T-cell (primary cell): ENCODE measurements around the gene IL1R2. TPM values are rescaled to one million over a fixed set of nuclear protein-coding genes. Genes with fewer than 3 reads are reported as not detected.

Experiments used
- ATAC-seq, 4 experiments: fragments of 200-7000 bp in 3 of 4; fragments of 150-1000 bp in 1 of 4; cut with Tn5 transposase; replicated peaks in 1 of 4; 1 replicate in 3 of 4; 2 replicates in 1 of 4; pipeline ENCODE4 v1.10.0; 2021; ENCODE audit warnings: moderate library complexity in 3 of 4, mild to moderate bottlenecking in 2 of 4, moderate number of reproducible peaks in 1 of 4
- CTCF ChIA-PET, 2 donors: fragments of 300-600 bp; sonication (Branson Sonifier 250); formaldehyde crosslinking; loops; one replicate each; lab custom pipeline; 2022; ENCODE audit warnings: antibody characterized with exemption in 2 of 2; lab: Charles Lee
- POLR2A ChIA-PET, 2 donors: fragments of 300-600 bp; sonication (Branson Sonifier 250); formaldehyde crosslinking; loops; one replicate each; lab custom pipeline; 2022; ENCODE audit warnings: antibody characterized with exemption in 2 of 2; lab: Charles Lee
- DNase-seq, 35 experiments: peaks; one replicate each; pipeline versions ENCODE4 v3.0.0 to v3.0.0-alpha.2; 2013 to 2023
- H3K27ac ChIP-seq: one replicate; pipeline ENCODE4 v1.5.1; 2013; ENCODE audit warnings: low read length
- H3K27me3 ChIP-seq, 2 experiments: replicated peaks in 1 of 2; 1 replicate in 1 of 2; 2 replicates in 1 of 2; pipeline versions ENCODE4 v1.6.1 to v1.7.0; 2013; ENCODE audit warnings: low read length in 1 of 2, mixed read lengths in 1 of 2; ENCODE audit not compliant: control insufficient read depth in 2 of 2, insufficient read depth in 2 of 2; ENCODE audit errors: extremely low read depth in 1 of 2
- H3K36me3 ChIP-seq, 2 donors: 1 replicate in 1 of 2; 2 replicates in 1 of 2; pipeline versions ENCODE4 v1.6.1 to v1.7.0; 2013; ENCODE audit warnings: low read length in 1 of 2; ENCODE audit not compliant: control insufficient read depth in 2 of 2, insufficient read depth in 1 of 2; ENCODE audit errors: extremely low read depth in 1 of 2
- H3K4me1 ChIP-seq, 2 experiments: 1 replicate in 1 of 2; 2 replicates in 1 of 2; pipeline versions ENCODE4 v1.6.1 to v1.7.0; 2013; ENCODE audit warnings: low read length in 2 of 2, mixed read lengths in 1 of 2; ENCODE audit not compliant: insufficient read depth in 2 of 2, control insufficient read depth in 1 of 2; ENCODE audit errors: extremely low read depth in 1 of 2
- H3K4me3 ChIP-seq, 2 donors: 1 replicate in 1 of 2; 2 replicates in 1 of 2; pipeline versions ENCODE4 v1.5.1 to v1.7.0; 2013; ENCODE audit warnings: mild to moderate bottlenecking in 2 of 2, low read length in 1 of 2, moderate library complexity in 1 of 2; ENCODE audit not compliant: control insufficient read depth in 1 of 2; ENCODE audit errors: extremely low read depth in 1 of 2
- H3K9me3 ChIP-seq: 2 replicates; pipeline ENCODE4 v1.7.0; 2013
- H3K27ac Mint-ChIP-seq, 2 donors: one replicate each; pipeline ENCODE4 v1.8.0; 2020 to 2021; ENCODE audit warnings: mild to moderate bottlenecking in 2 of 2, mixed read lengths in 2 of 2
- H3K27me3 Mint-ChIP-seq, 2 donors: one replicate each; pipeline ENCODE4 v1.8.0; 2021 to 2022; ENCODE audit warnings: mixed read lengths in 2 of 2
- H3K36me3 Mint-ChIP-seq: one replicate; pipeline ENCODE4 v1.8.0; 2021; ENCODE audit warnings: mixed read lengths
- H3K4me1 Mint-ChIP-seq, 3 donors: one replicate each; pipeline ENCODE4 v1.8.0; 2020 to 2022; ENCODE audit warnings: mixed read lengths in 3 of 3, mild to moderate bottlenecking in 1 of 3
- H3K4me3 Mint-ChIP-seq, 3 donors: one replicate each; pipeline ENCODE4 v1.8.0; 2020 to 2022; ENCODE audit warnings: mild to moderate bottlenecking in 3 of 3, mixed read lengths in 3 of 3, moderate library complexity in 3 of 3
- H3K9me3 Mint-ChIP-seq, 3 donors: one replicate each; pipeline ENCODE4 v1.8.0; 2020 to 2022; ENCODE audit warnings: mixed read lengths in 3 of 3
- WGBS: methylation state at CpG from one replicate; pipeline ENCODE4 v1.1.5; 2013; ENCODE audit warnings: missing lambda C conversion rate; ENCODE audit not compliant: insufficient coverage; 5-methylcytosine and 5-hydroxymethylcytosine counted together
- total RNA-seq, 35 experiments: library from RNA in 6 of 35; stranded (reverse) in 6 of 35; fragments of 120-200 nt in 1 of 35; gene quantifications; one replicate each; pipeline versions ENCODE4 v1.2.1 to v1.2.4 and lab custom pipeline; 2013 to 2026

Gene IL1R2
- total RNA-seq, 5 donors from 2014 or later (not counting 1 experiment from before 2014, with no cell fraction given), result 0.25 to 0.59 (median 0.44) TPM; not detected in 2

DNA sequence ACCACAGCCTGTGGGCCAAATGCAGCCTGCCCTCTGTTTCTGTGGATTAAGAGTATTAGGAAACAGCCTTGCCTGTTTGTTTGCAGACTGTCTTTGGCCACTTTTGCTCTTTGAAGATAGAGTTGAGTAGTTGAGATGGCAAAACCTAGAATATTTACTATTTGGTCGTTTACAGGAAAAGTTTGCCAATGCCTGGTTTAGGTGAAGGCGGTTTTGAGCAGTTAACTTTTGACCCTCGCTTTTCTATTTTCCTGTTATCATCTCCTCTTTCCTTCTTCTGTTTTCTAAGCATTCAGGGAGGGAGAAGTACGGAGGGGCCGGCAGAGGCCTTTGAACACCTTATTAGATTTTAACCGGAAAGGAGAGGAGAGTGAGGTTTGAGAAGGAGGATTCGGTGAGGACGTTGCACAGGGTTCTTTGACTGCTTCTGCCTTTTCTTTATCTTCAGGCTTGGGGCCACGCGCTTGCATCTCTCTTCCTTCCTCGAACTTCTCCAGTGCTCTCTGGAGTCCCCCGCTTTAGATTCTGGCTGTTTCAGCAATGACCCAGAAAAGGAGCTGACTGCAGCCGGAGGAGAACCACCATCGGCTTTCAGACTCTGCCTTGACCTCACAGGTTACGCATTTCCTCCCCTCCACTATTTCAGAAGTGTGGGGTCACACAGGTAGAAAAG lies 39.2 kb downstream of the IL1R2 start:
- Mint-ChIP-seq H3K27ac (peak overlapping the region in 1 of 2 donors; percentile 5), H3K27me3 (no peaks in the 10 kb centered on the region), H3K4me3 (no peak overlapping the region), H3K36me3 (no peaks in the 10 kb centered on the region), H3K4me1 (peaks cover 31 to 42% (median 32%) of the 10 kb centered on the region in 3 donors), H3K9me3 (no peaks in the 10 kb centered on the region)
- CTCF ChIA-PET, result interaction anchor here in 1 of 2 donors (1.4 kb wide), 1 partner anchor 209 kb away, joined by 6 read pairs; no protein-coding TSS in a partner anchor
- Histone ChIP-seq H3K36me3 (no peaks in the 10 kb centered on the region), H3K27me3 (no peaks in the 10 kb centered on the region), H3K27ac (no peak overlapping the region), H3K9me3 (no peaks in the 10 kb centered on the region), H3K4me3 (no peak overlapping the region), H3K4me1 (peaks cover 7 to 19% of the 10 kb centered on the region in 2 experiments)
- ATAC-seq, result no peak
- POLR2A ChIA-PET, result no interaction called here
- no peak for DNase-seq
- WGBS, result 75% methylated on average over 4 of the region's 15 CpGs

DNA sequence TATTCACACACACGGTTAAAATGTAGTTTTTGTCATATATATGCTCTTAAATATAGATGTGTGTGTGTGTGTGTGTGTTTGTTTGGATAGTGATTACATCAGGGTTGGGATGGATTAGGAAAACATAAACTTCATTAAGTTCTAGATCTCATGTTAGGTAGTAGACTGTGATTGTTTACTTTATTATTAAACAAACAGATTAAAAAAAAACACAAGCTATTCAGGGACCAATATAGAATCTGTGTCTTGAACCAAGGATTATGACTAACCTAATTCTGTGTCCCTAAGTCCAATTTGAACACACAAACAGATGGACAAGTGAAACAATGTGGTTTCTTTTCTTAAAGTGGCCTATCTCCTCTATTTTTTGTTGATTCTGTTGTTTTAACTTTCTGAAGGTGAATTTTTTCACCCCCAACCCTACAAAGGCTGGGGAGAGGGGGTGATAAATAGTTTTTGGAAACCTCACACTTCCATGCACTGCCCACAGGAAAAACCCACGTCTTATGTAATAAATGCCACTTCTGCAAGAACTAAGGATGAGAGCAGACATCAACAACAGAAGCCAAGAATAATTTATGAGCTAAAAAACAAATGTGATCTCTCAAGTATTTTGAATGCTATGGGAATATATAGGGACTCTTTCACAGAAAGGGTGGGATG lies 40.7 kb downstream of the IL1R2 start:
- no peaks in the 10 kb centered on the region for H3K27me3 Mint-ChIP-seq
- no peak overlapping the region for H3K27ac Mint-ChIP-seq
- no peaks in the 10 kb centered on the region for H3K36me3 Mint-ChIP-seq
- Histone ChIP-seq H3K9me3 (no peaks in the 10 kb centered on the region), H3K27ac (no peak overlapping the region), H3K36me3 (no peaks in the 10 kb centered on the region), H3K27me3 (no peaks in the 10 kb centered on the region), H3K4me1 (peaks cover 7 to 19% of the 10 kb centered on the region in 2 experiments), H3K4me3 (no peak overlapping the region)
- POLR2A ChIA-PET, result no interaction called here
- no peaks in the 10 kb centered on the region for H3K9me3 Mint-ChIP-seq
- no peak for DNase-seq
- CTCF ChIA-PET, result interaction anchor here (0.6 to 2.0 kb wide), 6 partner anchors 12 to 415 kb away, joined by 3 to 13 read pairs (median 5); no protein-coding TSS in a partner anchor
- WGBS, result no CpG with 5 or more reads among the region's 2 CpGs
- H3K4me3 Mint-ChIP-seq, result peak overlapping the region in 1 of 3 donors; percentile 69
- H3K4me1 Mint-ChIP-seq, result peaks cover 31 to 39% (median 32%) of the 10 kb centered on the region in 3 donors
- ATAC-seq, result no peak

DNA sequence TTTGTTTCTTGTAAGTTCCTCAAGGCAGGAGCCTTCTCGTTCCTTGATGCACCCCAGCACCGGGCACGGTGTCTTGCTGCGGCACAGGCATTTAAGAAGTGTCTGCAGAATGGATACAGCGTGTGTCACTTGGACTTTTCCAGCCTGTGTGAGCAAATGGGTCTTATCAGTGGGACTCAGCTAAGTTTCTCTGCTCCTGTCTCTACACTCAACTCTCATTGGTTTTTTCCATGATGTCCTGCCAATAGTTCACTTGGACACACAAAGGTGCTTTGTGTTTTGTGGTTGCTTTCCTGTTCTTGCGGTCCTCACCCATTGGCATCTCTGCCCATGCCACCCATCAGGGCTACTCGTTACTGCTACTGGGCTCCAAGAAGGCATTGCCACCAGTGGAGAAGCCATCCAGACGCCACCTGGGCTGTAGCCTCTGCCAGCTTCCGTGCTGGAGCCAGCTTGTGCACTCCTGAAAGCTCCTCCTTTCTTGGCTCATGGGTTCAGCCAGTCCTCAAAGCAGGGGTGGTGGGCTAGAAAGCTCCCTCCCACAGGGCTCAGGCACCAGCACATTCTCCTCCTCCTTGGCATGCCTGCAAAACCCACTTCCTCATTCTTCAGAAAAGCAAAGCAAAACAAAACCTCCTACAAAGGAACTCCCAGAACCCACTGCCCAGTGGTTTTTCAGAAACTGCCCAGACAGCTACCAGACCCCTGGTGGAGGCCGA lies 41.4 kb downstream of the IL1R2 start:
- WGBS, result 44% methylated on average over 6 of the region's 10 CpGs
- Mint-ChIP-seq H3K27ac (peak overlapping the region; percentile 78 to 83), H3K9me3 (no peaks in the 10 kb centered on the region), H3K27me3 (no peaks in the 10 kb centered on the region), H3K4me3 (peak overlapping the region in 2 of 3 donors; percentile 2 to 69), H3K4me1 (peaks cover 31 to 32% (median 32%) of the 10 kb centered on the region in 3 donors), H3K36me3 (no peaks in the 10 kb centered on the region)
- ATAC-seq (peak; percentile 48 to 83 (median 76)), DNase-seq (peak in 20 of 35 experiments; percentile 1 to 36 (median 8))
- POLR2A ChIA-PET, result no interaction called here
- H3K4me3 ChIP-seq, result no peak overlapping the region
- no peaks in the 10 kb centered on the region for H3K27me3 ChIP-seq
- H3K27ac ChIP-seq, result no peak overlapping the region
- peaks cover 7 to 19% of the 10 kb centered on the region in 2 experiments for H3K4me1 ChIP-seq
- H3K36me3 ChIP-seq, result no peaks in the 10 kb centered on the region
- no peaks in the 10 kb centered on the region for H3K9me3 ChIP-seq
- CTCF ChIA-PET, result interaction anchor here (0.5 to 2.0 kb wide), 7 partner anchors 20 to 1362 kb away, joined by 3 to 13 read pairs (median 6); no protein-coding TSS in a partner anchor

DNA sequence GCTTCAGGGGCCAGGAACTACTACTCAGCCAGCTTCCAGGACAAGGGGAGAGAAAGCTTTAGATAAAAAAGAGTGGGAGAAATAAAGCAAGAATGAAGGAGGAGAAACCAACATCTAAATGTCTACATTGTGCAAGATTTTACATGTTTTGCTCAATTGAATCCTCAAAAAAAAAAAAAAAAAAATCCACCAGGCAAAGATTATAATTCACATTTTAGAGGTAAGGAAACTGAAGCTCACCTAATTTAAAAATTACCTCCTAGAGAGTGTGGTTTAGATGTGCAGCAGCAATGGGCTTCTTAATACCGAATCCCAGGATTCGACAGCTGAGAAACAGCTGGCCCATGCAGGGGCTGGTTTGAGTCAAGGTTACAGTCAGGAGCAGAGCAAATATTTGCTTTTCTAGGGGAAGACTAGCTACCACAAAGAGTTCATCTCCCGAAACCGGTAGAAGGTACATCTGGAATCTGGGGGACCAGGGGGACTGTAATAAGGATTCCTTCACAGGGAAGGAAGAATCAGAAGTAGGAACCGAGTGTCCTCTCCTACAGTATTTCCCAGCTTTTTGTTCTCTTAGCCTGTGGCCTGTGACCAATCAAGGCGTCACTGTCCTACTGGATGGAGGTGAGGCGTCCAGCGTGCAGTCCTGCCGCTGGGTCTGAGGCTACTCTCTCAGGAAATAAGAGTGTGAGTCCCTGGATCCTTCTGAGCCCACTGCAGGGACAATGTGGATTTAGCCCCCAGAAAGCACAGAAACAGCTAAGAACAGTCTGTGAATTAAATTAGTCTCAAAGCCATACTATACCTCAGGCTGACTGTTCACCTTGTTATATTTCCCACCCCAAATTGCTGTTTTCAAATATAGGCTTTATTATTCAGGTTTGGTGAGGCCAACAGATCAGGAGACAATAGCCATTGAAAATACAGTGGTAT lies 42.3 kb downstream of the IL1R2 start:
- CTCF ChIA-PET, result interaction anchor here (0.5 to 2.0 kb wide), 6 partner anchors 26 to 1362 kb away, joined by 4 to 13 read pairs (median 6); no protein-coding TSS in a partner anchor
- Histone ChIP-seq H3K36me3 (no peaks in the 10 kb centered on the region), H3K4me1 (peaks cover 7 to 19% of the 10 kb centered on the region in 2 experiments), H3K27me3 (no peaks in the 10 kb centered on the region), H3K9me3 (no peaks in the 10 kb centered on the region), H3K27ac (no peak overlapping the region), H3K4me3 (no peak overlapping the region)
- DNase-seq (no peak), ATAC-seq (no peak)
- H3K4me3 Mint-ChIP-seq, result peak overlapping the region in 2 of 3 donors; percentile 2 to 69
- POLR2A ChIA-PET, result interaction anchor here in 1 of 2 donors (0.6 kb wide), 1 partner anchor 332 kb away, joined by 4 read pairs; no protein-coding TSS in a partner anchor
- peak overlapping the region; percentile 78 to 83 for H3K27ac Mint-ChIP-seq
- no peaks in the 10 kb centered on the region for H3K36me3 Mint-ChIP-seq
- 98% methylated on average over 6 of the region's 9 CpGs for WGBS
- H3K9me3 Mint-ChIP-seq, result no peaks in the 10 kb centered on the region
- peaks cover 31 to 33% (median 31%) of the 10 kb centered on the region in 3 donors for H3K4me1 Mint-ChIP-seq
- H3K27me3 Mint-ChIP-seq, result no peaks in the 10 kb centered on the region

DNA sequence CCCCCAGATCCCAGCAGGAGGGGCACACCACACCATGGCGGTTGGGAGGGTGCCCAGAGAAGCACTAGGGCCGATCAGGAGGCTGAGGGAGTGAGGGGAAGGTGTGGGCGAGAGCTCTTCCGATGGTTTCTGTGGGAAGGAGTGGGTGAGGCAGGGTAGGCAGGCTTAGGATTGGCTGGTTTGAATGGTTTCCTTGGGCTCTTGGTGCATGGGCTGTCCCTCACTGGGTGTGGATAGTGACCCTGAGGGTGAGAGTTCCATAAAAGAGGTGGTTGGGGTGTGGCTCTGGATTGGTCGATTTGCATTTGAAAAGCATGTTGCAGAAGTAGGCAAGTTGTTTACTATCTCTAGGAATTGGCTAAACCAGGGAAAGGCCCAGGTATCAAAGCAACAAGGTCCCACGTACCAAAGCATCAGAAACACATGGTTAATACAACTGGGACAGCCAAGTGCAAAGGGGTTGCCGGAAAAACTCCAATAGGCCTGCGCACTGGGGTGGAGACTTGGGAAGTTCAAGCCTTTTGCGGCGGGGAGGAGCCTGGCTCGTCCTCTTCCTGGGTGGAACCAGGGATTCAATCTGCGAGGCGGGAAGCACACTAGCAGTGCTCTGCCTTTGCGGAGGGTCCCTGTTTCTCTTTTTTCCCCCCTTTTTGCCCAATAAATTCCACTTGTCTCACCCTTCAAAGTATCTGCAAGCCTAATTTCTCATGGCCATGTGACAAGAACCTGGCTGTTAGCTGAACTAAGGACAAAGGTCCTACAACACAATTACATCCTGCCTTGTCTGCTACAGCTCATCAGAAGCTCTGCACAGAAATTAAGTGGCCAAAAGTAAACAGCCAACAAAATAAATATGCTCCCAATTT lies 43.2 kb downstream of the IL1R2 start:
- Mint-ChIP-seq H3K27me3 (no peaks in the 10 kb centered on the region), H3K9me3 (no peaks in the 10 kb centered on the region), H3K27ac (peak overlapping the region; percentile 78 to 83), H3K4me1 (peaks cover 31 to 37% (median 31%) of the 10 kb centered on the region in 3 donors), H3K36me3 (no peaks in the 10 kb centered on the region), H3K4me3 (peak overlapping the region in 1 of 3 donors; percentile 69)
- H3K9me3 ChIP-seq, result no peaks in the 10 kb centered on the region
- H3K27me3 ChIP-seq, result no peaks in the 10 kb centered on the region
- peaks cover 7 to 19% of the 10 kb centered on the region in 2 experiments for H3K4me1 ChIP-seq
- no peaks in the 10 kb centered on the region for H3K36me3 ChIP-seq
- DNase-seq (no peak), ATAC-seq (no peak)
- ChIA-PET POLR2A (no interaction called here), CTCF (no interaction called here)
- H3K27ac ChIP-seq, result no peak overlapping the region
- no peak overlapping the region for H3K4me3 ChIP-seq
- WGBS, result 77% methylated on average over 13 of the region's 14 CpGs
